Mesenchymal stem cell (in vitro differentiated cells and primary cell): ENCODE measurements around the gene SLC35E1.
"Not testable (repeated sequence)": the region's sequence is repeated elsewhere in the genome, so short reads cannot be mapped to it uniquely, and the experiment has no call there.

Experiments used
- DNase-seq: peaks from one replicate; pipeline ENCODE4 v3.0.0-alpha.2; 2013
- H2AFZ ChIP-seq: one replicate; pipeline ENCODE4 v1.6.1; 2013; ENCODE audit warnings: low read depth, mild to moderate bottlenecking, control low read depth, inconsistent platforms, low read length, moderate library complexity
- H2AK5ac ChIP-seq: 2 replicates; pipeline ENCODE4 v1.6.1; 2013; ENCODE audit warnings: low read length, moderate library complexity, mild to moderate bottlenecking, inconsistent platforms; ENCODE audit not compliant: severe bottlenecking
- H2BK120ac ChIP-seq: one replicate; pipeline ENCODE4 v1.6.1; 2013; ENCODE audit warnings: low read depth, mild to moderate bottlenecking, inconsistent platforms, low read length, moderate library complexity
- H2BK12ac ChIP-seq, 2 experiments: one replicate each; pipeline ENCODE4 v1.6.1; 2013; ENCODE audit warnings: inconsistent platforms in 2 of 2, low read length in 2 of 2, mild to moderate bottlenecking in 2 of 2, moderate library complexity in 2 of 2, control low read depth in 1 of 2
- H2BK15ac ChIP-seq: one replicate; pipeline ENCODE4 v1.6.1; 2013; ENCODE audit warnings: mild to moderate bottlenecking, low read depth, inconsistent platforms; ENCODE audit not compliant: poor library complexity, severe bottlenecking
- H2BK5ac ChIP-seq: 2 replicates; pipeline ENCODE4 v1.6.1; 2013; ENCODE audit warnings: low read depth, mild to moderate bottlenecking, low read length, control low read depth, inconsistent platforms; ENCODE audit not compliant: poor library complexity, severe bottlenecking
- H3K14ac ChIP-seq, 2 experiments: one replicate each; pipeline ENCODE4 v1.6.1; 2013; ENCODE audit warnings: inconsistent platforms in 2 of 2, low read length in 2 of 2, control low read depth in 1 of 2, mild to moderate bottlenecking in 1 of 2, moderate library complexity in 1 of 2
- H3K18ac ChIP-seq, 2 experiments: one replicate each; pipeline ENCODE4 v1.6.1; 2013; ENCODE audit warnings: inconsistent platforms in 2 of 2, low read length in 2 of 2, control low read depth in 1 of 2, low read depth in 1 of 2, mild to moderate bottlenecking in 1 of 2
- H3K23ac ChIP-seq, 2 experiments: one replicate each; pipeline ENCODE4 v1.6.1; 2013; ENCODE audit warnings: inconsistent platforms in 2 of 2, low read length in 2 of 2, mild to moderate bottlenecking in 2 of 2, moderate library complexity in 2 of 2, control low read depth in 1 of 2
- H3K27ac ChIP-seq: 2 replicates; pipeline ENCODE4 v1.5.1; 2013; ENCODE audit warnings: mild to moderate bottlenecking, moderate library complexity, low read length, control low read depth, inconsistent platforms; ENCODE audit not compliant: poor library complexity, severe bottlenecking
- H3K27me3 ChIP-seq, 2 experiments: 2 replicates each; pipeline versions ENCODE4 v1.6.1 to v1.7.0; 2013; ENCODE audit warnings: low read length in 2 of 2, mild to moderate bottlenecking in 2 of 2, moderate library complexity in 2 of 2, control low read depth in 1 of 2, inconsistent platforms in 1 of 2; ENCODE audit not compliant: control insufficient read depth in 1 of 2, insufficient read depth in 1 of 2
- H3K36me3 ChIP-seq, 2 experiments: 2 replicates each; pipeline versions ENCODE4 v1.6.1 to v1.7.0; 2013; ENCODE audit warnings: low read length in 2 of 2, control low read depth in 1 of 2, inconsistent platforms in 1 of 2, low read depth in 1 of 2, mild to moderate bottlenecking in 1 of 2; ENCODE audit not compliant: insufficient read depth in 2 of 2, control insufficient read depth in 1 of 2
- H3K4ac ChIP-seq, 2 experiments: one replicate each; pipeline ENCODE4 v1.6.1; 2013; ENCODE audit warnings: inconsistent platforms in 2 of 2, low read length in 2 of 2, mild to moderate bottlenecking in 2 of 2, moderate library complexity in 2 of 2, control low read depth in 1 of 2, low read depth in 1 of 2
- H3K4me1 ChIP-seq: 2 replicates; pipeline ENCODE4 v1.6.1; 2013; ENCODE audit warnings: low read depth, low read length, control low read depth; ENCODE audit not compliant: control insufficient read depth, insufficient read depth
- H3K4me2 ChIP-seq: 2 replicates; pipeline ENCODE4 v1.6.1; 2013; ENCODE audit warnings: low read length, mild to moderate bottlenecking, inconsistent platforms; ENCODE audit not compliant: poor library complexity, severe bottlenecking
- H3K4me3 ChIP-seq, 2 experiments: 2 replicates each; pipeline versions ENCODE4 v1.5.1 to v1.7.0; 2013; ENCODE audit warnings: low read length in 2 of 2, mild to moderate bottlenecking in 2 of 2, control low read depth in 1 of 2, low read depth in 1 of 2; ENCODE audit not compliant: insufficient read depth in 1 of 2
- H3K79me1 ChIP-seq: replicated peaks from 2 replicates; pipeline ENCODE4 v1.6.1; 2013; ENCODE audit warnings: mild to moderate bottlenecking, control low read depth, low read length, inconsistent platforms; ENCODE audit not compliant: poor library complexity, severe bottlenecking
- H3K9ac ChIP-seq: 2 replicates; pipeline ENCODE4 v1.7.0; 2013; ENCODE audit warnings: mild to moderate bottlenecking, low read length, moderate library complexity
- H3K9me3 ChIP-seq: 2 replicates; pipeline ENCODE4 v1.7.0; 2013; ENCODE audit warnings: mild to moderate bottlenecking, low read length; ENCODE audit not compliant: control insufficient read depth
- H4K8ac ChIP-seq: one replicate; pipeline ENCODE4 v1.6.1; 2013; ENCODE audit warnings: inconsistent platforms, mild to moderate bottlenecking, low read length, moderate library complexity
- H4K91ac ChIP-seq: one replicate; pipeline ENCODE4 v1.6.1; 2013; ENCODE audit warnings: mild to moderate bottlenecking, low read length, inconsistent platforms
- WGBS: methylation state at CpG from one replicate; pipeline ENCODE4 v1.1.7; 2013; ENCODE audit warnings: mixed read lengths; 5-methylcytosine and 5-hydroxymethylcytosine counted together

SLC35E1 gene

GRCh38 chr19:16509141-16510061 lies 62.8 kb downstream of the SLC35E1 start:
- no peaks in the 10 kb centered on the region for H3K9me3 ChIP-seq
- peaks cover 38 to 56% of the 10 kb centered on the region in 2 experiments for H3K36me3 ChIP-seq
- H4K91ac ChIP-seq, result no peak overlapping the region
- H3K27me3 ChIP-seq, result no peaks in the 10 kb centered on the region
- H3K79me1 ChIP-seq, result peaks cover 8% of the 10 kb centered on the region
- peak overlapping the region in 1 of 2 experiments; percentile 25 for H3K4me3 ChIP-seq
- H3K23ac ChIP-seq, result no peak overlapping the region
- peaks cover 2% of the 10 kb centered on the region for H3K4me1 ChIP-seq
- peak overlapping the region; percentile 25 for H3K9ac ChIP-seq
- no peak overlapping the region for H3K27ac ChIP-seq
- no peak overlapping the region for H3K18ac ChIP-seq
- H2AK5ac ChIP-seq, result no peak overlapping the region
- H4K8ac ChIP-seq, result no peak overlapping the region
- H2BK120ac ChIP-seq, result no peak overlapping the region
- H2AFZ ChIP-seq, result no peak overlapping the region
- no peak overlapping the region for H2BK5ac ChIP-seq
- WGBS, result 96% methylated on average over 28 of the region's 28 CpGs
- no peak overlapping the region for H2BK12ac ChIP-seq
- no peak overlapping the region for H3K4me2 ChIP-seq
- no peak overlapping the region for H3K14ac ChIP-seq
- DNase-seq, result no peak
- no peak overlapping the region for H2BK15ac ChIP-seq
- no peak overlapping the region for H3K4ac ChIP-seq

- 97% methylated on average over 5 of the region's 5 CpGs for WGBS
Observed at GRCh38 chr19:16508546-16508945, 63.7 kb downstream of the SLC35E1 start.

GRCh38 chr19:16506961-16507360 lies 65.3 kb downstream of the SLC35E1 start:
- Histone ChIP-seq H3K9ac (no peak overlapping the region), H3K4me3 (no peak overlapping the region), H2BK5ac (no peak overlapping the region), H3K4me2 (no peak overlapping the region), H2AK5ac (no peak overlapping the region), H3K27me3 (no peaks in the 10 kb centered on the region), H3K23ac (no peak overlapping the region), H4K91ac (no peak overlapping the region), H3K9me3 (no peaks in the 10 kb centered on the region), H3K4ac (no peak overlapping the region), H2BK120ac (no peak overlapping the region), H2BK15ac (no peak overlapping the region), H3K14ac (no peak overlapping the region), H3K27ac (no peak overlapping the region), H3K4me1 (peaks cover 2% of the 10 kb centered on the region), H2AFZ (no peak overlapping the region), H2BK12ac (no peak overlapping the region), H3K79me1 (peaks cover 18% of the 10 kb centered on the region), H3K36me3 (peaks cover 48 to 58% of the 10 kb centered on the region in 2 experiments), H4K8ac (no peak overlapping the region), H3K18ac (no peak overlapping the region)
- 99% methylated on average over 5 of the region's 6 CpGs for WGBS
- DNase-seq, result no peak

More at GRCh38 chr19:16508546-16508945, 63.7 kb downstream of the SLC35E1 start:
- H4K91ac ChIP-seq, result no peak overlapping the region
- no peaks in the 10 kb centered on the region for H3K27me3 ChIP-seq
- no peak overlapping the region for H3K4ac ChIP-seq
- H2BK5ac ChIP-seq, result no peak overlapping the region
- no peak overlapping the region for H3K14ac ChIP-seq
- H2AK5ac ChIP-seq, result no peak overlapping the region
- no peak overlapping the region for H3K4me3 ChIP-seq
- H3K36me3 ChIP-seq, result peaks cover 46 to 59% of the 10 kb centered on the region in 2 experiments
- no peak overlapping the region for H3K4me2 ChIP-seq
- no peaks in the 10 kb centered on the region for H3K9me3 ChIP-seq
- H2BK15ac ChIP-seq, result no peak overlapping the region
- H2AFZ ChIP-seq, result no peak overlapping the region
- H2BK12ac ChIP-seq, result no peak overlapping the region
- no peak for DNase-seq
- H3K79me1 ChIP-seq, result peaks cover 13% of the 10 kb centered on the region
- H3K23ac ChIP-seq, result no peak overlapping the region
- no peak overlapping the region for H3K9ac ChIP-seq
- H3K4me1 ChIP-seq, result peaks cover 2% of the 10 kb centered on the region
- H3K27ac ChIP-seq, result no peak overlapping the region
- H3K18ac ChIP-seq, result no peak overlapping the region
- no peak overlapping the region for H4K8ac ChIP-seq
- no peak overlapping the region for H2BK120ac ChIP-seq

GRCh38 chr19:16506161-16506560 lies 66.1 kb downstream of the SLC35E1 start:
- not testable (repeated sequence) for H3K23ac ChIP-seq, H2AFZ ChIP-seq, H3K4me1 ChIP-seq, DNase-seq, H2BK12ac ChIP-seq, H3K14ac ChIP-seq, H2AK5ac ChIP-seq, H3K18ac ChIP-seq, H3K4ac ChIP-seq, H3K9ac ChIP-seq, H4K91ac ChIP-seq, H2BK120ac ChIP-seq, H3K27me3 ChIP-seq, H4K8ac ChIP-seq, H3K9me3 ChIP-seq, H2BK15ac ChIP-seq, H2BK5ac ChIP-seq, H3K4me2 ChIP-seq, H3K4me3 ChIP-seq, H3K27ac ChIP-seq
- 92% methylated on average over 11 of the region's 11 CpGs for WGBS
- H3K79me1 ChIP-seq, result peaks cover 19% of the 10 kb centered on the region
- H3K36me3 ChIP-seq, result peaks cover 52 to 56% of the 10 kb centered on the region in 2 experiments
